K562 (cell line): ENCODE results near the gene HOMEZ. TPM values are rescaled to one million over a fixed set of nuclear protein-coding genes. Genes with fewer than 3 reads are reported as not detected.

Source experiments
- ARID2 ChIP-seq: fragments of 450-650 bp; IDR thresholded peaks from 2 replicates; pipeline ENCODE4 v1.6.1; 2017; ENCODE audit warnings: antibody characterized with exemption, mild to moderate bottlenecking
- DDX20 ChIP-seq: fragments of 450-650 bp; IDR thresholded peaks from 2 replicates; pipeline ENCODE4 v1.6.1; 2016; ENCODE audit warnings: missing genetic modification characterization, low read depth, mild to moderate bottlenecking, missing compliant biosample characterization, moderate library complexity
- EWSR1 ChIP-seq: fragments of 450-650 bp; IDR thresholded peaks from 2 replicates; pipeline ENCODE4 v1.6.1; 2018; ENCODE audit warnings: borderline replicate concordance, mild to moderate bottlenecking, low read depth, moderate library complexity; ENCODE audit not compliant: partially characterized antibody
- GTF2F1 ChIP-seq: IDR thresholded peaks from 2 replicates; pipeline ENCODE4 v1.6.1; 2011; ENCODE audit warnings: low read depth, low read length, improper control_type of control experiment
- OTX1 ChIP-seq: fragments of 450-650 bp; formaldehyde crosslinking; IDR thresholded peaks from 2 replicates; pipeline ENCODE4 v1.4.0; 2022; ENCODE audit warnings: mild to moderate bottlenecking
- RBM25 ChIP-seq: fragments of 200-400 bp; formaldehyde crosslinking; IDR thresholded peaks from 2 replicates; pipeline ENCODE4 v1.6.1; 2018; ENCODE audit warnings: low read length, low read depth, moderate library complexity; ENCODE audit not compliant: severe bottlenecking
- SIN3A ChIP-seq, 2 experiments: fragments of 150-350 bp in 1 of 2; IDR thresholded peaks; 2 replicates each; pipeline ENCODE4 v1.6.1; 2011 to 2016; ENCODE audit warnings: borderline replicate concordance in 2 of 2, low read depth in 2 of 2, low read length in 2 of 2, mild to moderate bottlenecking in 2 of 2, moderate library complexity in 2 of 2; ENCODE audit not compliant: control insufficient read depth in 1 of 2
- SMARCB1 ChIP-seq: IDR thresholded peaks from 2 replicates; pipeline ENCODE4 v1.6.1; 2011; ENCODE audit warnings: improper control_type of control experiment, low read depth; ENCODE audit not compliant: insufficient read length
- SMARCE1 ChIP-seq: fragments of 450-650 bp; IDR thresholded peaks from 2 replicates; pipeline ENCODE4 v1.7.1; 2016; ENCODE audit warnings: mild to moderate bottlenecking
- ZNF324 ChIP-seq: fragments of 250-450 bp; sonication (Bioruptor Pico); IDR thresholded peaks from 2 replicates; pipeline ENCODE4 v1.4.0; 2020; ENCODE audit warnings: mild to moderate bottlenecking
- ZNF551 ChIP-seq: fragments of 250-450 bp; sonication (Bioruptor Pico); IDR thresholded peaks from 2 replicates; pipeline ENCODE4 v1.5.0; 2021; ENCODE audit warnings: mild to moderate bottlenecking, moderate library complexity
- ZNF764 ChIP-seq: fragments of 250-450 bp; sonication (Bioruptor Pico); IDR thresholded peaks from 2 replicates; pipeline ENCODE4 v1.4.0; 2020; ENCODE audit warnings: low read depth, mild to moderate bottlenecking, moderate library complexity
- polyA plus RNA-seq, 8 experiments: library from polyadenylated mRNA; depleted of rRNA in 4 of 8; stranded (reverse) in 5 of 8; unstranded in 3 of 8; fragments of >200 nt; fragmentation: Nextera tagmentation in 2 of 8; fragmentation: Illumina TruSeq in 1 of 8; extraction: Ambion mirVana in 2 of 8; extraction: Trizol in 1 of 8; gene quantifications; 2 replicates each; pipeline versions ENCODE4 v1.2.1 to v1.2.3, GENCODE V29; 2011 to 2014; ENCODE audit warnings: inconsistent platforms in 1 of 8, missing spikeins in 1 of 8
- total RNA-seq, 7 experiments: library from RNA; depleted of rRNA in 6 of 7; stranded (reverse); fragments of >200 nt in 6 of 7; fragmentation: Illumina TruSeq in 2 of 7; extraction: Trizol in 2 of 7; gene quantifications; 2 replicates each; pipeline versions ENCODE4 v1.2.1 to v1.2.3, GENCODE V29; 2011 to 2021; ENCODE audit warnings: low replicate concordance in 1 of 7
- TF ChIP-seq, protein P1 (sequence below): fragments of 450-650 bp; IDR thresholded peaks from 2 replicates; pipeline ENCODE4 v1.6.1; 2014; ENCODE audit warnings: low read depth, mild to moderate bottlenecking, moderate library complexity, borderline replicate concordance
- TF ChIP-seq, protein P2 (sequence below), 2 experiments: fragments of 200-800 bp in 1 of 2; sonication (Bioruptor generic) in 1 of 2; sonication (generic) in 1 of 2; formaldehyde crosslinking in 1 of 2; IDR thresholded peaks in 1 of 2; conservative IDR thresholded peaks in 1 of 2; 2 replicates each; pipeline versions ENCODE4 v1.5.0 to v1.6.1; 2016 to 2020; ENCODE audit warnings: missing compliant biosample characterization in 1 of 2, missing genetic modification characterization in 1 of 2, missing genetic modification reagents in 1 of 2
- TF ChIP-seq, protein P3 (sequence below): fragments of 250-450 bp; sonication (Bioruptor Pico); IDR thresholded peaks from 2 replicates; pipeline ENCODE4 v1.4.0; 2020
- TF ChIP-seq, protein P4 (sequence below): sonication (generic); formaldehyde crosslinking; IDR thresholded peaks from 2 replicates; pipeline ENCODE4 v1.8.1; 2023; ENCODE audit warnings: mild to moderate bottlenecking, missing genetic modification reagents, moderate library complexity

HOMEZ gene
- total and polyA plus RNA-seq, 9 of the 15 experiments (the other 6 are each of a cell fraction or from before 2014, with no cell fraction given) = 3.0 to 30.2 (median 16.9) TPM

DNA sequence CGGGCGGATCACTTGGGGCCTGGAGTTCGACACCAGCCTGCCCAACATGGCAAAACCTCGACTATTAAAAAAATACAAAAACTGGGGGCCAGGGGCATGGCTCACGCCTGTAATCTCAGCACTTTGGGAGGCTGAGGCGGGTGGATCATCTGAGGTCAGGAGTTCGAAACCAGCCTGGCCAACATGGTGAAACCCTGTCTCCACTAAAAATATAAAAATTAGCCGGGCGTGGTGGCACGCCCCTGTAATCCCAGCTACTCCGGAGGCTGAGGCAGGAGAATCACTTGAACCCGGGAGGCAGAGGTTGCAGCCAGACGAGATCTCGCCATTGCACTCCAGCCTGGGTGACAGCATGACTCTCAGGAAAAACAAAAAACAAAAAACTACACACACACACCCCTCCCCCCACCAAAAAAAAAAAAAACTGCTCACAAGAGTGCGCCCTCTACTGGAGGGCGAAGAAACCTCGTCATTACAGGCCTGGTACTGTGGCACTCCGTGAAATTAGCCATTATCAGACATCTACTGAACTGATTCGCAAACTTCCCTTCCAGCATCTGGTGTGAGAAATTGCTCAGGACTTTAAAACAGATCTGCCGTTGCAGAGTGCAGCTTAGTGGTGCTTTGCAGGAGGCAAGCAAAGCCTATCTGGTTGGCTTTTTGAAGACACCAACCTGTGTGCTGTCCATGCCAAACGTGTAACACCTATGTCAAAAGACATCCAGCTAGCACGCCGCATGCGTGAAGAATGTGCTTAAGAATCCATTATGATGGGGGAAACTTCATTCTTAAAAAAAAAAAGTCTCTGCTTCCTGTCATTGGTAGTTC is 9.0 kb upstream of the HOMEZ start (continued):
- TF ChIP-seq EWSR1 (no peak), SMARCB1 (no peak), ARID2 (peak; percentile 65; the same call in 1 of the 2 replicates), SIN3A (IDR thresholded peaks at IDR 0.05; ENCODE audit: borderline replicate concordance in 2 of 2, control insufficient read depth in 1 of 2, low read depth in 2 of 2, low read length in 2 of 2) (no peak), GTF2F1 (no peak), ZNF764 (CRISPR knock-in tag) (no peak), SMARCE1 (0 out of 2 replicates have a peak, but pooled peaks have one; percentile 65), ZNF551 (no peak), OTX1 (CRISPR knock-in tag) (peak; percentile 71; the same call in 1 of the 2 replicates), RBM25 (no peak), ZNF324 (CRISPR knock-in tag) (no peak), DDX20 (tag) (no peak)
- TF ChIP-seq, protein P1, sequence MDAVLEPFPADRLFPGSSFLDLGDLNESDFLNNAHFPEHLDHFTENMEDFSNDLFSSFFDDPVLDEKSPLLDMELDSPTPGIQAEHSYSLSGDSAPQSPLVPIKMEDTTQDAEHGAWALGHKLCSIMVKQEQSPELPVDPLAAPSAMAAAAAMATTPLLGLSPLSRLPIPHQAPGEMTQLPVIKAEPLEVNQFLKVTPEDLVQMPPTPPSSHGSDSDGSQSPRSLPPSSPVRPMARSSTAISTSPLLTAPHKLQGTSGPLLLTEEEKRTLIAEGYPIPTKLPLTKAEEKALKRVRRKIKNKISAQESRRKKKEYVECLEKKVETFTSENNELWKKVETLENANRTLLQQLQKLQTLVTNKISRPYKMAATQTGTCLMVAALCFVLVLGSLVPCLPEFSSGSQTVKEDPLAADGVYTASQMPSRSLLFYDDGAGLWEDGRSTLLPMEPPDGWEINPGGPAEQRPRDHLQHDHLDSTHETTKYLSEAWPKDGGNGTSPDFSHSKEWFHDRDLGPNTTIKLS = no peak
- TF ChIP-seq, protein P2, sequence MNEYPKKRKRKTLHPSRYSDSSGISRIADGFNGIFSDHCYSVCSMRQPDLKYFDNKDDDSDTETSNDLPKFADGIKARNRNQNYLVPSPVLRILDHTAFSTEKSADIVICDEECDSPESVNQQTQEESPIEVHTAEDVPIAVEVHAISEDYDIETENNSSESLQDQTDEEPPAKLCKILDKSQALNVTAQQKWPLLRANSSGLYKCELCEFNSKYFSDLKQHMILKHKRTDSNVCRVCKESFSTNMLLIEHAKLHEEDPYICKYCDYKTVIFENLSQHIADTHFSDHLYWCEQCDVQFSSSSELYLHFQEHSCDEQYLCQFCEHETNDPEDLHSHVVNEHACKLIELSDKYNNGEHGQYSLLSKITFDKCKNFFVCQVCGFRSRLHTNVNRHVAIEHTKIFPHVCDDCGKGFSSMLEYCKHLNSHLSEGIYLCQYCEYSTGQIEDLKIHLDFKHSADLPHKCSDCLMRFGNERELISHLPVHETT (CRISPR knock-in tag; conservative IDR thresholded peaks at IDR 0.05 in 1 of 2, IDR thresholded peaks at IDR 0.05 in 1 of 2) = 0 out of 4 replicates have a peak, but pooled peaks of 1 of the 2 experiments have one; percentile 25
- TF ChIP-seq, protein P3, sequence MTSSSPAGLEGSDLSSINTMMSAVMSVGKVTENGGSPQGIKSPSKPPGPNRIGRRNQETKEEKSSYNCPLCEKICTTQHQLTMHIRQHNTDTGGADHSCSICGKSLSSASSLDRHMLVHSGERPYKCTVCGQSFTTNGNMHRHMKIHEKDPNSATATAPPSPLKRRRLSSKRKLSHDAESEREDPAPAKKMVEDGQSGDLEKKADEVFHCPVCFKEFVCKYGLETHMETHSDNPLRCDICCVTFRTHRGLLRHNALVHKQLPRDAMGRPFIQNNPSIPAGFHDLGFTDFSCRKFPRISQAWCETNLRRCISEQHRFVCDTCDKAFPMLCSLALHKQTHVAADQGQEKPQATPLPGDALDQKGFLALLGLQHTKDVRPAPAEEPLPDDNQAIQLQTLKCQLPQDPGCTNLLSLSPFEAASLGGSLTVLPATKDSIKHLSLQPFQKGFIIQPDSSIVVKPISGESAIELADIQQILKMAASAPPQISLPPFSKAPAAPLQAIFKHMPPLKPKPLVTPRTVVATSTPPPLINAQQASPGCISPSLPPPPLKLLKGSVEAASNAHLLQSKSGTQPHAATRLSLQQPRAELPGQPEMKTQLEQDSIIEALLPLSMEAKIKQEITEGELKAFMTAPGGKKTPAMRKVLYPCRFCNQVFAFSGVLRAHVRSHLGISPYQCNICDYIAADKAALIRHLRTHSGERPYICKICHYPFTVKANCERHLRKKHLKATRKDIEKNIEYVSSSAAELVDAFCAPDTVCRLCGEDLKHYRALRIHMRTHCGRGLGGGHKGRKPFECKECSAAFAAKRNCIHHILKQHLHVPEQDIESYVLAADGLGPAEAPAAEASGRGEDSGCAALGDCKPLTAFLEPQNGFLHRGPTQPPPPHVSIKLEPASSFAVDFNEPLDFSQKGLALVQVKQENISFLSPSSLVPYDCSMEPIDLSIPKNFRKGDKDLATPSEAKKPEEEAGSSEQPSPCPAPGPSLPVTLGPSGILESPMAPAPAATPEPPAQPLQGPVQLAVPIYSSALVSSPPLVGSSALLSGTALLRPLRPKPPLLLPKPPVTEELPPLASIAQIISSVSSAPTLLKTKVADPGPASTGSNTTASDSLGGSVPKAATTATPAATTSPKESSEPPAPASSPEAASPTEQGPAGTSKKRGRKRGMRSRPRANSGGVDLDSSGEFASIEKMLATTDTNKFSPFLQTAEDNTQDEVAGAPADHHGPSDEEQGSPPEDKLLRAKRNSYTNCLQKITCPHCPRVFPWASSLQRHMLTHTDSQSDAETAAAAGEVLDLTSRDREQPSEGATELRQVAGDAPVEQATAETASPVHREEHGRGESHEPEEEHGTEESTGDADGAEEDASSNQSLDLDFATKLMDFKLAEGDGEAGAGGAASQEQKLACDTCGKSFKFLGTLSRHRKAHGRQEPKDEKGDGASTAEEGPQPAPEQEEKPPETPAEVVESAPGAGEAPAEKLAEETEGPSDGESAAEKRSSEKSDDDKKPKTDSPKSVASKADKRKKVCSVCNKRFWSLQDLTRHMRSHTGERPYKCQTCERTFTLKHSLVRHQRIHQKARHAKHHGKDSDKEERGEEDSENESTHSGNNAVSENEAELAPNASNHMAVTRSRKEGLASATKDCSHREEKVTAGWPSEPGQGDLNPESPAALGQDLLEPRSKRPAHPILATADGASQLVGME = no peak
- TF ChIP-seq, protein P4, sequence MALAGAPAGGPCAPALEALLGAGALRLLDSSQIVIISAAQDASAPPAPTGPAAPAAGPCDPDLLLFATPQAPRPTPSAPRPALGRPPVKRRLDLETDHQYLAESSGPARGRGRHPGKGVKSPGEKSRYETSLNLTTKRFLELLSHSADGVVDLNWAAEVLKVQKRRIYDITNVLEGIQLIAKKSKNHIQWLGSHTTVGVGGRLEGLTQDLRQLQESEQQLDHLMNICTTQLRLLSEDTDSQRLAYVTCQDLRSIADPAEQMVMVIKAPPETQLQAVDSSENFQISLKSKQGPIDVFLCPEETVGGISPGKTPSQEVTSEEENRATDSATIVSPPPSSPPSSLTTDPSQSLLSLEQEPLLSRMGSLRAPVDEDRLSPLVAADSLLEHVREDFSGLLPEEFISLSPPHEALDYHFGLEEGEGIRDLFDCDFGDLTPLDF (CRISPR knock-in tag) = no peak
